SKM-1 (cell line): ENCODE results near the gene NOTCH1.

ENCODE experiments used
- DNase-seq: peaks from one replicate; lab custom pipeline; 2025; ENCODE audit not compliant: unreplicated experiment; lab: John Stamatoyannopoulos, UW

NOTCH1 gene

DNA sequence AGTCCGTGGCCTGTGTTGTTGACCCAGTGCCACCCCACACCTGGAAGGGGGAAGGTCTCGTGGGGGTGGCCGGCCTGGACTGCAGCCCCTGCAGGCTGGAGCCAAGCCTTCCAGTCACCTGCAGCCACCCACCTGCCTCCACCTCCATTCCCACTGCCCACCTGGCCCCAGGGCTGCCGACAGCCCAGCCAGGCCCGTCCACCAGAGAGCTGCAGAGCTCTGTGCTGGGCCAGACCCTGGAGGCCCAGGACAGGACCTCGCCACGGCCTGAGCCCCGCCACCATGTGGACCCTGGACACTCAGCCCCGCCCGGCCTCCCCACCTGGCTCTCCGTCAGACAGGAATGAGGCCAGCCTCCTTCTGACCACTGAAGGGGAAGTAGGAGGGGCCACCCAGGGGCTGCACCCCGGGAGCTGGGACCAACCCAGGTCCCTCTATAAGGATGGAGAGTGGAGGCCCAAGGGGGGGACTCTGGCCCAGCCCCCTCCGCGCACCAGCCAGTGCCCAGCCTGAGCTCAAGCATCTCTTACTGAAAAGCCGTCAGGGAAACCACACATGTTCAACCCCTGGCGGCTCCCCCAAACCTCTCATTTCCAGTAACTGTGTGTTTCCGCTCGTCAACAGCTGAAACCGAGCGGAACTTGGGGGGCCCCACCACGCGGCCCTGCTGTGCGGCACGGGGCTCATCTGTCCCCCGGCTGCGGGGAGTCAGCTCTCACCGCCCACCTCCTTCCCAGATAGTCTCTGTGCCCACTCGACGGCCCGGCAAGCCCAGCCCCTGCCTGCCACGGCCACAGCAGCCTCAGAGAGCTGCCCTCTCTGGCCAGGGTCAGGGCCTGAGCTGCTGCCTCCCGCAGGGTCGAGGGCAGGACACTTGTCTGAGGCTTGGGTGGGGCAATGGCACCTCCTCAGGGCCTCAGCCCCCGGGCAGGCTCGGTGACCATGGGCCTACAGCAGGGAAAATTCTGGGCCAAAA is 12.8 kb downstream of the NOTCH1 start:
- no peak for DNase-seq

DNA sequence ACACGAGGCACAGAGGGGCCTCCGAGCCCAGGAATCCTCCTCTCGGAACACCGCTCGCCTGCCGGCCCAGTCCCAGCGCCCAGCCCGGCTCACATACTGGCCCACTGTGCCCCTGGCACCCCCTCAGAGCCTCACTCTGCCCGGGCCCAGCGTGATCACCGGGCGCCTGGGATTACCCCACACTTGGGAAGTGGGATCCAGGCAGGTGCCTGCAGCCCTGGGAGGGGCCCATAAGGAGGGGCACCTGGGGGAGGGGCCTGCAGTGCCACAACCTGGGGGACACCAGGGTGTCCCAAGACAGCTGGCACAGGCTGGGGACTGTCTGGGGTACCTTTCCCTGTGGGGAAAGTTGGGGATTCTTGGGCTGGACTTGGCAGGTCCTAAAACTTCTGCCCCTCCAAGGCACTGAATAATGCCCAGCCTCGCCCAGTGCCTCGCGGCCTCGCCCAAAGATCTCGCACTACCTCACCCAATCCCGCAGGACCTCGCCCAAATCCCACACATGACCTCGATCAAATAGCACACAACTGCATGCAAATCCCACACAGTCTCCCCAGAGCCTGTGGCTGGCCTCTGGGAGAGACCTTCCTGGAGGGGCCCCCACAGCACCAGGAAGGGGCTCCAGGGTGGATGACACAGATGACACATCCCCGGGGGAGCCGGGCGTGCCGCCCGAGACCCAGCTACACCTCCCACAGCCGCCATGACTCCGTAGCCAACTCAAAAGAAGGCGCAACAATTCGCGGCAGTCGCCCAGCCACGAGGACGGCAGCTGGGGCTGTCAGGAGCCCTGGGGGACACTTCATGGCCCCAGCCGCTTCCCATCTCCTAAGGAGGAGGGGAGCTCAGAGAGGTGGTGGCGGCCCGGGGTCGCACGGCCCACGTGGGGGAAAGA is 13.7 kb downstream of the NOTCH1 start:
- no peak for DNase-seq

DNA sequence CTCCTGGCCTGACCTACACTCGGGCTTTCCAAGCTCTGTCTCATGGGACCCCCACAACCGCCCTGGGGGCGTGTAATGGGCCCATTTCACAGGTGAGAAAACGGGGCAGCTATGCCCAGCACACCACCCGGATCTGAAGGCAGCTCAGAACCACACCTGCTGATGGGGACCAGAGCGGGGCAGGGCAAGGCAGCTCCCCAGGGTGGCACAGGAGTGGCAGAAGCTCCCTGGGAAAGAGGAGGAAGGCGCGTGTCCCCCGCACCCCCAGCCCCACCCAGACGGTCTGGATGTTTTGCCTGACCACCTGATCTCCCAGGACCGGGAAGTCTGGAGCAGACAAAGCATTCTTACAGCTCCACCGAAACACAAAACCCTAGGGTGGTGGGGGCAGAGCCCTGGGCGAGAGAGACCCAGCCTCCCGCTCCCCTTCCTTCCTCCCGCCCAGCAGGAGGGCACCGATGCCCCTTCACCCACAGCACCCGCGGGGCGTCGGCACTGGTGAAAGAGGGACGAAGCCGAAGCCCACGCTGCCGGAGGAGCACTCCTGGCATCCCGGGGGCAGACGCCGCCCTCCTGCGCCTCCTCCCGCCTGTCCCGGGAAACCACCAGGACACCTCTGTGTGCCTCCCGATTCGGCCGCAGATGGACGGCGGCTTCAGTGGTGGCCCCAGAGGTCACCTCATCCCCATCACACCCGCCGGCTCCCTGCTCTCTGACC is 14.5 kb downstream of the NOTCH1 start:
- DNase-seq = no peak

DNA sequence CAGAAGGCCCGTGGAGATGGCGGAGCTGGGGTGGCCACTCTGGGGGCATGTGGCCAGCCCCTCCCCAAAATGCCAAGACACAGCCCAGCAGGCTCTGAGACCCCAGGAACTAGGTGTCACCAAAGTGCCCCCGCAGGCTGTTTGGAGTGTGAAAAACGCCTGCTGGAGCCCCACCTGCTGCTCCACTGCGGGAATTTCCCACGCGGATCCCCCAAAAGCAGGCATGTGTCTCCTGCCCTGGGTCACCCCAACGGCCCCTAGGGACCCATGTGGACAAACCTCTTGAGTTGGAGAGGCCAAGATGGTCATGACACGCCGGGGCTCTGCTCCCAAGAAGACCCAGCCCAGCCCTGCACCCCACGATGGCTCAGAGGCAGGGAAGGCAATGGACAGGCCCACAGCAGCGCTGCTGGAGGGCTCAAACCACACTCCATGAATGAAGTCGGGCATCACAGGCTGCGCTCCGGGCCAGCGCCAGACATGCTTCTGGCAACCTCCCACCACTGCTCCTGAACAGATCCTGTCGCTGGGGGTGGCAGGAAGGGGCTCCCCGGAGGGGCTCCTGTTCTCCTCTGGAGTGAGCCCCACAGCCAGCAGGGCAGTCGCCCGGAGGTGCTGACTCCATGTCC is 15.3 kb downstream of the NOTCH1 start:
- no peak for DNase-seq

DNA sequence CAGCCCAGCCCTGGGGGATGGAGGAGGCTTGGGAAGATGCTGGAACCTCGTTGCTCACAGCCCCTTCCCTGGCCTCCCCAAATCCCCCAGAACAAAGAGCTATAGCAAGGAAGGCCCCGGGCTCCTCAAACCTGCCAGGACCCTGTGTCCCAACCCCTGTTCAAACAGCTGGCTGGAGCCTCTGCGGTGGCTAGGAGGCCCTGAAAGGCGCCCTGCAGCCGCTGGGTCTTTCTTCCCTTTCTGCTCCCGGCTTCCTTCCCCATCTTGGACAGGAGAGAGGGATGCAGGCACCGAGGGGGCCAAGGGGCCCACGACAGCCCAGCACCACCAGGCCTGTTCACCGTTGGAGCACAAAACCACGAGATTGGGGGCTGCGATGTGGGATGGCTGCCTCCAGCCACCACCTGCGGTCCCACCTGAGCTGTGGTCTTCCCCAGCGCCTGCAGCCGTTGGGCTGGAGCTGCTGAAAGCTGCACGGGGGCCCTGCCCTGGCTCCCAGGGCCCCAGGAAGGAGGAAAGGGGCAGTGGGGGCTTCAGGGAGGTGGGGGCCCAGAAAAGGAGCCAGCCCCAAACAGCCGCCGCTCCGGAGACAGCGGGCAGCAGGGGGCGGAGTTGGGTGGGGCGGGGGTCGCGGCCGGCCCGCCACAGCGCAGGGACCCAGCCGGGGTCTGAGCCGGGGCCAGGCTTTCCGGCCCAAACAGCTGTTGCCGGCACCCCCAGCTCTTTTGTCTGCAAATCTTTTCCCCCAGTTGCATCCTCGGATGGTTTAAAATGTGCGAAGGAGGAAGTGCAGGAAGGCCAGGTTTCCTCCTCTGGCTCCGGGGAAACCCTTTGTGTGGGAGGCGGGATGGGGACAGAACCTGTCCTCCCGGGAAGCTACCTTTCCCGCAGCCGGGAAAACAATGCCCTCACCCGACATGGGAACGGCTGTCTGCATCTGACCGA is 16.1 kb downstream of the NOTCH1 start:
- no peak for DNase-seq

DNA sequence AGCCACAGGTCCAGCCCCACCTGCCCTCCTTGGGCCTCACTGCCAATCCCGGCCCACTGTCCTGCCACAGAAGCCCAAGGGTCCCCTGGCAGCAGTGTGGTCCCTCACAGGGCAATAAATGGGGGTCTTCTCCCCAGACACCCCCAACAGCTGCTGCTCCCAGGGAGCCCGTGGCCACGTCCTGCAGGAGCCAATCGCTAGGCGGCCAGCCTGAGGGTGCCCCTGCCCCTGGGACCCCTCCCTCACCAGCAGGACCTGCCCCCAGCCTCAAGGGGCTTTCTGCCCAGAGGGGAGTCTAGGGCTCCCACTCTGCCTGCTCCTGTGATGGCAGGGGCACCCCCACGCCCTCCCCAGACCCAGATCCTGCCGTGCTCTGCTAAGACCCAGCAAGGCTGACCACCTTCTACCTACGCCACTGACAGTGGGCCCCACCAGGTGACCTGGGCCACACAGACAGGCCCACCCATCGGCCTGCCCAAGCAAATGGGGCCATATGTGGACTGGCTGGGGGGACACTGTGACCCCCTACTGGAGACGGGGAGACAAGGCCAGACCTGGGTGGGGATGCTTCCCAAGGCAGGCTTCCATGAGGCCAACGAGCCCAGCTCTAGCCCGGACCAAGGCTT is 17.0 kb downstream of the NOTCH1 start:
- no peak for DNase-seq

DNA sequence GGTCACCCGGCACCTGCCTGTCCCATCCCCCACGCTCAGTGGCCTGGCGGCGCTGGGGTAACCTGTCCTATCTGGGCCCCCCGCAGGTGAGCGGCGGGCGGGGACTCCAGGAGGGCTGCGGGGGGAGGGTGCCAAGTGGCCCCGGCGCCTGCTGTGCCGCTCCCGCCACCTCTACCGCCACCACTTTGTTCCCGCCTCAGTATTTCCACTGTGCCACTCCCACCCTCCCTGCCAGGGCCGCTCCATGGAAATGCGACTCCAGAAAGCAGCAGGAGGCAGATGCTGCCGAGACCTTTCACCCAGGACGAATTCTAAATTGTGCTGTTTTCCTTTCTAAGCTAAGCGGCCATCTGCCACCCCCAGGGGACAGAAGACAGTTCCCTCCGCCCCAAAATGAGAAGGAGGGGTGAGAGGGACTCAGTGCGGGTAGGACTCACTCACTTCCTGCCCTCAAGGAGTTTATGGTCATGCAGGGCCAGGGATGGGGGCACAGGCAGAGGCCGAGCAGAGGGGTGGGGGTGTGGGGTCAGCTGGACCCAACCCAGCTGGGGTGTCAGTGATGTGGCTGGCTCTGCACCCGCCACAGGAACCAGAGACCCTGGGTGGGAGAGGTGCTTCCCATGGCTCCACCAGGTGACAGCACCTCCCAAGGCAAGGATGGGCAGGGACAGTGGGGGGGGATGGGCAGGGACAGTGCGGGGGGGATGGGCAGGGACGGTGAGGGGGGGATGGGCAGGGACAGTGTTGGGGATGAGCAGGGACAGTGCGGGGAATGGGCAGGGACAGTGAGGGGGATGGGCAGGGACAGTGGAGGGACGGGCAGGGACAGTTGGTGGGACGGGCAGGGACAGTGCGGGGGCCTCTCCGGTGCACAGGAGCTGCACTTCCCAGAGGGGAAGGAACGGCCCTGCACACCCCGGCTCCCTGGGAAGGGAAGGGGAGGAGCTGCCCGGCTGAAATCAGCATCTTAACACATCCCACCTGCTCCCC is 17.8 kb downstream of the NOTCH1 start:
- DNase-seq = no peak

DNA sequence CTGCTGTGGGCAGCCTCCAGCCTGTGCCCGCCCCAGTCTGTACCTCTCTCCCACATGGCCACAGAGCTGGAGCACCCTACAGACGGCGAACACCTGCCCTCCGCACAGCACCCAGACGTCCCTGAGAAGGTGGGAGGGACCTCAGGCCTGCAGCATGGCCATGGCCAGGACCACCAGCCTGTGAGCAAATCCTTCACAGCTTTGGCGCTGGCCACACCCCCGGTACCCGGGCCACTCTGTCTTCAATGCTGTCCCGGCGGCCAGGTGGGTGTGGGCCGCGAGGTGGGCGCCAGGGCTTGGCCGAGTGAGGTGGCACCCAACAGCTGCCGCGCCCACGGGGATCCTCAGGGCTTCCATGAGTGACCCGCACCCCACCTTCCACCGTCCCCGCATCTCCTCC is 18.7 kb downstream of the NOTCH1 start:
- no peak for DNase-seq

DNA sequence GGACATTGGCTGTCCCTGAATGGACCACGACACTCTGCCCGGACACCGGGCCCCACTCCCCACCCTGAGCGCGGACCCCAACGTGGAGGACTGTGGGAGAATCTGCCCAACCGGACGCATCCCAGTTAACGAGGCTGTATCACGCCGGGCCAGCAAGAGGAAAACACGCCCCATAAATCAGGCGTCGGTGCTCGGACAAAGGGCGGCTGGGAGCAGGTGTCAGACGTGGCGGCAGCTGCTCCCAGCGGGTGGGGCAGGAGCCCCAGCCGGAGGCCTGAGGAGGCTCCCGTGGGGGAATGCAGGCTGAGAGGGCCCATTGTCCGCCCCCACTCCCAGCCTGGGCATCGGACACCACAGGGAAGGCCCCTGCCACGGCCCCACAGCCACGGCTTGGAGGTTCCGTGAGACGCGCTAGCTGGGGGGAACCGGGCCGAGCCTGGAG is 19.2 kb downstream of the NOTCH1 start:
- no peak for DNase-seq

DNA sequence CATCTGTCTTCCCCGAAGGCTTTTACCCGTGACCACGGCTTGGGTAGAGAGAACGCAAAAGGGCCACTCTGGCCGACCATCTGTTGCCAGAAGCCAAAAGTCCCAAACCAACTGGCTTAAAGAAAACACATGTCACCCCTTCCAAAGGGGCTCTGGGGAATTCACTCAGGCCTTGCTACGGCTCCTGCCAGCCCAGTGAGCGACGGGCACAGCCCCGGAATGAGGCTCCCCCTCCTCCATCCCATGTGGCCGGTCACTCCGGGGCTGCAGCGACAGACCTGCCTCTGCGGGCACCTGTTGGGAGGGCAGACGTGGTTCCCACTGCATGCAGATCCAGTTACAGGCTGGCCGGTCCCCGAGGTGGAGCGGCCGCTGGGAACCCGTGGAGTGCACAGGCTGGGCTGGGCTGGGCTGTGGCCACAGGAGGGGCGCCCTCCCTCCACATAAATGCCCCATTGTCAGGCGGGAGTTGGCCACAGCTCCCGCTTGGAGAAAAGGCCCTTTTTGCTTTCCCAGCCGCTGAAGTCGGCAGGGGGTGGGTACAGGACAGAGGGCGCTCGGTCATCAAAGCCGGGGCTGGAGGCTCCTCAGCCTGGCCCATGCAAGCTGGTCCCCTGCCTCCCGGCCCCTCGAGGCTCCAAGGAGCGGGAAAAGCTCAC is 19.9 kb downstream of the NOTCH1 start:
- no peak for DNase-seq

DNA sequence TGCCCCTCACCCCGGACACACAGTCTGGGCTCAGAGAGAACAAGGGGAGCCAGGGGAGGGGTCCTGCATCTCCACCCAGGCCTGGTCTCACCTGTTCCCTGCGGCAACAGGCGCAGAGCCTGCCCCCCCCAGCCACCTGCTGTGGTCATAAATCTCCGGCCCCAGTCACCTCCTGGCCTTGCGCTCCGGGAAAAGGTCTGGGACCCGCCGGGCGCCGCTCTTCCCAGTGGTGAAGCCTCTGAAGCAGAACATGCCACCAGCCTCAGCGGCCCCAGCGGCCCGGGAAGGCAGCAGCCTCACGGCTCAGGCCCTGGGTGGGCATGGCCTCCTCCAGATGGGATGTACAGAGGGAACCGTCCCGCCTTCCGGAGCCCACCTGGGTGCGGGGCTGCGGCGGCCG is 20.6 kb downstream of the NOTCH1 start:
- no peak for DNase-seq

DNA sequence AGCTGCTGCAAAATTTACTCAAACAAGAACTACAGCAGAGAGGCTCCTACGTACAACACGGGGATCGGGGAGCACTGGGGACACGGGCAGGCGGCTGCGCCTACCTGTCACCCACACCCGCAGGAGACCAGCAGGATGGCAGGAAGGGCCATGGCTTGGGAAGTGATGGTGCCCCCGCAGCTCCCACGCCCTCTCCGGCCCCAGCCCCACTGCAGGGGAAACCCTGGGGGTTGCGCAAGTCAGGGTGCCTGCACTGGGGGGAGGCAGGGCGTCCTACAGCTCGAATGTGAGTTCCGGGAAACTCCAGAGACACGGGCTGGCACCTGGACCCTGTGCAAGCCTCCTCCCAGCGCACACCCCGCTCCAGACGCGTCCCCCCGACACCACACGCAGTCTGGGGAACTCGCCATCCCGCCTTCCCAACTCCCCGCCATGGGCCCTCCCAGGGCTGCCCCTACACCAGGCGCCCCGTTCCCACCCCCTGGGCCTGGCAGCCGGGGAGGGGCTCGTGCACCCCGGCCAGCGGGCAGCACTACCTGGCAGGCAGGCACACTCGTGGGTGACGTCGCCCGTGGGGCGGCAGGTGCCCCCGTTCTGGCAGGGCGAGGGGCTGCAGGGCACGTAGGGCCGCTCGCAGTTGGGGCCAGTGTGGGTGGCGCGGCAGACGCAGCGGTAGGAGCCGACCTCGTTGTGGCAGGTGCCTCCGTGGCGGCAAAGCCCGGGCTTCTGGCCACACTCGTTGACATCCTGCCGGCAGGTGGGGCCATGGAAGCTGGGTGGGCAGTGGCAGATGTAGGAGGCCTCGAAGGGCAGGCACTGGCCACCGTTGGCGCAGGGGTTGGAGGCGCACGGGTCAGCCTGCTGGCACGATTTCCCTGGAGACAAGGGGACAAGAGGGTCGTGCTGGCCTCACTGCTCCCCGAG is 23.3 kb downstream of the NOTCH1 start:
- no peak for DNase-seq

DNA sequence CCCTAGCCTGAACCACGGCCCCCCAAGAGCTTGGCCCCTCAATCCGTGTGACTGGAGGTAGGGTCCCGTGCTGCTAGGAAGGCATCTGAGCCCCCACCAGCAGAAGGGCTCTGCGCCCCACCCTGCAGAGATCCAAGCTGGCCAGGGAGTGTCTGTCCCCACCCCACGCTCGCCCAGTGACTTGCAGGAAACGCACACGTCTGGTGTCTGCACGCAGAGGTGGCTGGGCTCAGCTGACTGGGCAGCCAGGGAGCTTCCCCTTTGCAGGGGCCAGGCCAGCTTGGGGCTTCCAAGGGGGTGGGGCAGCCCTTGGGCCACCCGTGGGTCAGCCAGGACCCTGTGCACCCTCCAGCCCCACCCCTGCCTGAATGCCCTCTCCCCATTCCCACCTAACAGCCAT is 24.3 kb downstream of the NOTCH1 start:
- DNase-seq = no peak

DNA sequence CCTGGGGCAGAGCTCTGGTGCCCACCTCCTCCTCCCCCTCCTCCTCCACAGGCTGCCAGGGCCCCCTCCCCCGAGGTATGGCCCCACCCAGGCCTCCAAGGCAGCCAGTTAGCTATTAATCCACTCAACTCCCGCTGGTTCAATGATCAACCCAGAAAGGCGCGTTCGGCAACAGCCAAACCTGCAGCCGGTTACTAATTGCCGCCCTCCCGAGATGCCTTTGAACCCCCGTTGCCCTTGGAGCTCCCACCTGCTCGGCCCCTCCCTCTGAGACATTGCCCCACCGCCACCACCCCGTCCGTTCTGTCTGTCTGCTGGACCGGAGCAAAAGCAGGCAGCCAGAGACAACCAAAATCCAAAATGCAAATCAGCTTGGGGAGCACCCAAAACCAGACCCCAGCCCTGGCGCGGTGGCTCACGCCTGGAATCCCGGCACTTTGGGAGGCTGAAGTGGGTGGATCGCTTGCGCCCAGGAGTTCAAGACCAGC is 25.8 kb downstream of the NOTCH1 start:
- no peak for DNase-seq

DNA sequence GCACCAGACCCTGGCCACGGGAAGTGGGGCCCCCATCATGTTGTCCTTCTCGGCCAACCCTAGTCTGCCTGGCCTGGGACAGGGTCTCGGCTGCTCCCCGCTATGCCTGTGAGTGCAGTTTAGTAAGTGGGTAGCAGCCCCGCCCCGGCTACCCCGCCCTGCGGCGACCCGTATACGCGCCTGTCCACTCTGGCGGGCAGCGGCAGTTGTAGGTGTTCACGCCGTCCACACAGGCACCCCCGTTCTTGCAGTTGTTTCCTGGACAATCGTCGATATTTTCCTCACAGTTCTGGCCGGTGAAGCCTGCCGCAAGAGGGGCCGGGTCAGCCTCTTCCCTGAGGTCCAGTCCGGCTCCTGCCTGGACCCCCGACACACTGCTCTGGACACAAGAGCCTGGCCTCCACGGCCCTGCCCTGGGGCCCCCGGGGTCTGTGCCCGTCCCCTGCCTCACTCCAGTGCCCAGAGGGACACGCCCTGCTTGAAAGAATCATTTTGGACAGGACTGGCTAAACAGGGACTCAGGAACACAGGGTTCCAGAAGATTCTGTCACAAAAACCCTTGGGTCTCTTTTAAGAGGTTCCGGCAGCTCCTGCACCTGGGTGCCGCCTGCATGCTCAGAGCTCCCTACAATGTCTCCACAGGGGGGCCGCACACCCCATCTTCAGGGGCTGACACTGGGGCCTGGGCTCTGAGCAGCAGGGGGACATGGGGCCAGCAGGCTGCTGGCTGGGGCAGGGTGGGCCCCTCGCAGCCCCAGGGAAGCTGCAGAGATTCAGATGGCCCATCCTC is 26.4 kb downstream of the NOTCH1 start:
- no peak for DNase-seq
